ENCODE measurements around the gene PTGDS.

PTGDS gene

GRCh38 chr9:136977223-136977622 lies at the start of gene PTGDS:
PTGDS (plus strand) TSS chr9:136977504; CDS start chr9:136977579, 75 bp downstream.
- TF ChIP-seq TAF1 (IDR thresholded peaks at IDR 0.05; ENCODE audit: low read depth) (no peak), USF1 (IDR thresholded peaks at IDR 0.05) (no peak), TCF12 (IDR thresholded peaks at IDR 0.05; ENCODE audit: low read depth) (no peak), CREB1 (IDR thresholded peaks at IDR 0.05; ENCODE audit: low read depth) (no peak), FOXM1 (IDR thresholded peaks at IDR 0.05; ENCODE audit: borderline replicate concordance, low read depth) (no peak), ZBTB7A (IDR thresholded peaks at IDR 0.05; ENCODE audit: low read depth) (no peak), CEBPB (IDR thresholded peaks at IDR 0.05) (no peak), NFIC (IDR thresholded peaks at IDR 0.05) (no peak), MAX (IDR thresholded peaks at IDR 0.05) (no peak)

- TF ChIP-seq TAF1 (IDR thresholded peaks at IDR 0.05; ENCODE audit: low read depth) (no peak), TEAD4 (IDR thresholded peaks at IDR 0.05) (no peak), REST (IDR thresholded peaks at IDR 0.05; ENCODE audit: low read depth) (no peak), EP300 (IDR thresholded peaks at IDR 0.05; ENCODE audit: borderline replicate concordance) (no peak), EGR1 (IDR thresholded peaks at IDR 0.05) (no peak), FOXM1 (IDR thresholded peaks at IDR 0.05; ENCODE audit: borderline replicate concordance, low read depth) (no peak), NFIC (IDR thresholded peaks at IDR 0.05) (no peak), CREB1 (IDR thresholded peaks at IDR 0.05; ENCODE audit: low read depth) (no peak), ZBTB7A (IDR thresholded peaks at IDR 0.05; ENCODE audit: low read depth) (no peak), RAD21 (IDR thresholded peaks at IDR 0.05; ENCODE audit: low read depth) (no peak), TCF12 (IDR thresholded peaks at IDR 0.05; ENCODE audit: low read depth) (no peak), USF1 (IDR thresholded peaks at IDR 0.05) (no peak), CEBPB (IDR thresholded peaks at IDR 0.05) (no peak), YY1 (IDR thresholded peaks at IDR 0.05; ENCODE audit: low read depth) (no peak), MAX (IDR thresholded peaks at IDR 0.05) (no peak)
Observed at GRCh38 chr9:136928591-136928990, 48.7 kb upstream of the PTGDS start.

- no peak for TF ChIP-seq CREB1 (IDR thresholded peaks at IDR 0.05; ENCODE audit: low read depth)
- no peak for TF ChIP-seq EGR1 (IDR thresholded peaks at IDR 0.05)
- no peak for TF ChIP-seq RAD21 (IDR thresholded peaks at IDR 0.05; ENCODE audit: low read depth)
- TF ChIP-seq FOXM1 (IDR thresholded peaks at IDR 0.05; ENCODE audit: borderline replicate concordance, low read depth): no peak
- no peak for TF ChIP-seq TCF12 (IDR thresholded peaks at IDR 0.05; ENCODE audit: low read depth)
- no peak for TF ChIP-seq NFIC (IDR thresholded peaks at IDR 0.05)
- TF ChIP-seq YY1 (IDR thresholded peaks at IDR 0.05; ENCODE audit: low read depth): no peak
- no peak for TF ChIP-seq ZBTB7A (IDR thresholded peaks at IDR 0.05; ENCODE audit: low read depth)
- TF ChIP-seq USF1 (IDR thresholded peaks at IDR 0.05): no peak
- no peak for TF ChIP-seq CEBPB (IDR thresholded peaks at IDR 0.05)
- TF ChIP-seq REST (IDR thresholded peaks at IDR 0.05; ENCODE audit: low read depth): no peak
- TF ChIP-seq TAF1 (IDR thresholded peaks at IDR 0.05; ENCODE audit: low read depth): no peak
Observed at GRCh38 chr9:136930014-136930413, 47.3 kb upstream of the PTGDS start.

GRCh38 chr9:136931611-136932130 lies 45.6 kb upstream of the PTGDS start:
- TF ChIP-seq TCF12 (IDR thresholded peaks at IDR 0.05; ENCODE audit: low read depth): no peak
- TF ChIP-seq CREB1 (IDR thresholded peaks at IDR 0.05; ENCODE audit: low read depth): no peak
- TF ChIP-seq FOXM1 (IDR thresholded peaks at IDR 0.05; ENCODE audit: borderline replicate concordance, low read depth): no peak
- TF ChIP-seq YY1 (IDR thresholded peaks at IDR 0.05; ENCODE audit: low read depth): no peak

- TF ChIP-seq USF1 (IDR thresholded peaks at IDR 0.05) (no peak), TCF12 (IDR thresholded peaks at IDR 0.05; ENCODE audit: low read depth) (no peak), REST (IDR thresholded peaks at IDR 0.05; ENCODE audit: low read depth) (no peak), TAF1 (IDR thresholded peaks at IDR 0.05; ENCODE audit: low read depth) (no peak), EP300 (IDR thresholded peaks at IDR 0.05; ENCODE audit: borderline replicate concordance) (no peak), FOXM1 (IDR thresholded peaks at IDR 0.05; ENCODE audit: borderline replicate concordance, low read depth) (no peak), RAD21 (IDR thresholded peaks at IDR 0.05; ENCODE audit: low read depth) (no peak), EGR1 (IDR thresholded peaks at IDR 0.05) (no peak), CREB1 (IDR thresholded peaks at IDR 0.05; ENCODE audit: low read depth) (no peak), CEBPB (IDR thresholded peaks at IDR 0.05) (no peak), TEAD4 (IDR thresholded peaks at IDR 0.05) (no peak), NFIC (IDR thresholded peaks at IDR 0.05) (no peak), ZBTB7A (IDR thresholded peaks at IDR 0.05; ENCODE audit: low read depth) (no peak), YY1 (IDR thresholded peaks at IDR 0.05; ENCODE audit: low read depth) (no peak), MAX (IDR thresholded peaks at IDR 0.05) (no peak)
Observed at GRCh38 chr9:136934277-136934676, 43.0 kb upstream of the PTGDS start.
